Measurements from ENCODE around the gene NDNF. TPM values are rescaled to one million over a fixed set of nuclear protein-coding genes. Genes with fewer than 3 reads are reported as not detected.

NDNF gene
- total and polyA plus RNA-seq, 8 donors: 141 to 489 (median 193) TPM

GRCh38 chr4:121073004-121073435, 685 bp upstream of the NDNF start:
- intact Hi-C loops (cut with DNase I): no loop called here
- Histone ChIP-seq H3K36me3 (no peaks in the 10 kb centered on the region), H3K4me3 (peak overlapping the region; percentile 39 to 51), H3K9me3 (no peaks in the 10 kb centered on the region), H3K27ac (peak overlapping the region; percentile 86 to 94), H3K27me3 (peaks cover 9 to 68% of the 10 kb centered on the region in 2 donors), H3K4me1 (peaks cover 0 to 22% of the 10 kb centered on the region in 2 donors)
- peak in 2 of 4 donors; percentile 68 to 74 for DNase-seq
- ATAC-seq: peak; percentile 28
- TF ChIP-seq CTCF (IDR thresholded peaks at IDR 0.05): no peak

GRCh38 chr4:121071640-121072223, 603 bp downstream of the NDNF start:
- DNase-seq: peak in 1 of 4 donors; percentile 43
- H3K27me3 ChIP-seq: peaks cover 9 to 68% of the 10 kb centered on the region in 2 donors
- TF ChIP-seq CTCF (IDR thresholded peaks at IDR 0.05): no peak
- H3K4me1 ChIP-seq: peaks cover 0 to 22% of the 10 kb centered on the region in 2 donors
- ATAC-seq: no peak
- peak overlapping the region; percentile 86 to 94 for H3K27ac ChIP-seq
- no peaks in the 10 kb centered on the region for H3K36me3 ChIP-seq
- H3K4me3 ChIP-seq: peak overlapping the region; percentile 51 to 62
- intact Hi-C loops (cut with DNase I): no loop called here
- H3K9me3 ChIP-seq: no peaks in the 10 kb centered on the region

- Histone ChIP-seq H3K27me3 (peaks cover 9 to 67% of the 10 kb centered on the region in 2 donors), H3K36me3 (no peaks in the 10 kb centered on the region), H3K9me3 (no peaks in the 10 kb centered on the region), H3K4me1 (peaks cover 0 to 24% of the 10 kb centered on the region in 2 donors), H3K27ac (peak overlapping the region; percentile 86 to 94), H3K4me3 (peak overlapping the region; percentile 51 to 62)
- no peak for TF ChIP-seq CTCF (IDR thresholded peaks at IDR 0.05)
- intact Hi-C loops (cut with DNase I): no loop called here
- DNase-seq (peak in 3 of 4 donors; percentile 63 to 81 (median 80)), ATAC-seq (peak; percentile 1)
Measured at GRCh38 chr4:121070696-121071639, 1.4 kb downstream of the NDNF start.

- H3K4me1 ChIP-seq: peaks cover 0 to 28% of the 10 kb centered on the region in 2 donors
- peak overlapping the region; percentile 86 to 94 for H3K27ac ChIP-seq
- peak in 2 of 4 donors; percentile 49 to 68 for DNase-seq
- H3K9me3 ChIP-seq: no peaks in the 10 kb centered on the region
- intact Hi-C loops (cut with DNase I): no loop called here
- H3K27me3 ChIP-seq: peaks cover 9 to 60% of the 10 kb centered on the region in 2 donors
- H3K4me3 ChIP-seq: peak overlapping the region; percentile 51 to 62
- no peak for ATAC-seq
- TF ChIP-seq CTCF (IDR thresholded peaks at IDR 0.05): no peak
- H3K36me3 ChIP-seq: no peaks in the 10 kb centered on the region
Measured at GRCh38 chr4:121070274-121070673, 2.1 kb downstream of the NDNF start.

GRCh38 chr4:121069430-121069829, 2.9 kb downstream of the NDNF start:
- Histone ChIP-seq H3K36me3 (no peaks in the 10 kb centered on the region), H3K27me3 (peaks cover 9 to 53% of the 10 kb centered on the region in 2 donors), H3K4me3 (peak overlapping the region; percentile 51 to 62), H3K4me1 (peaks cover 0 to 36% of the 10 kb centered on the region in 2 donors), H3K9me3 (no peaks in the 10 kb centered on the region), H3K27ac (peak overlapping the region; percentile 86 to 94)
- no peak for TF ChIP-seq CTCF (IDR thresholded peaks at IDR 0.05)
- intact Hi-C loops (cut with DNase I): no loop called here
- no peak for DNase-seq
- no peak for ATAC-seq
